CD4-positive, alpha-beta T cell (primary cell): Measurements from ENCODE around the gene ZC3HAV1L. TPM values are rescaled to one million over a fixed set of nuclear protein-coding genes. Genes with fewer than 3 reads are reported as not detected.

Source experiments
- ATAC-seq: fragments of 200-7000 bp; cut with Tn5 transposase; one replicate; pipeline ENCODE4 v1.10.0; 2022; ENCODE audit warnings: mild to moderate bottlenecking; ENCODE audit not compliant: poor library complexity
- CTCF ChIA-PET: fragments of 350-600 bp; sonication (Branson Sonifier 250); formaldehyde crosslinking; loops from one replicate; lab custom pipeline; 2021; ENCODE audit warnings: antibody characterized with exemption, inconsistent platforms; lab: Charles Lee
- POLR2A ChIA-PET: fragments of 350-600 bp; sonication (Branson Sonifier 250); formaldehyde crosslinking; loops from one replicate; lab custom pipeline; 2021; ENCODE audit warnings: antibody characterized with exemption, inconsistent platforms; lab: Charles Lee
- DNase-seq, 14 experiments: peaks; one replicate each; pipeline ENCODE4 v3.0.0-alpha.2; 2013 to 2020; ENCODE audit warnings: mixed read lengths in 2 of 14
- H3K27ac ChIP-seq, 2 donors: one replicate each; pipeline versions ENCODE4 v1.5.1 to v1.7.0; 2013; ENCODE audit warnings: low read length in 2 of 2, low read depth in 1 of 2, mild to moderate bottlenecking in 1 of 2
- H3K27me3 ChIP-seq, 2 experiments: 1 replicate in 1 of 2; 2 replicates in 1 of 2; pipeline versions ENCODE4 v1.6.1 to v1.7.0; 2013; ENCODE audit warnings: low read length in 2 of 2, control low read depth in 1 of 2, mild to moderate bottlenecking in 1 of 2, moderate library complexity in 1 of 2; ENCODE audit not compliant: insufficient read depth in 2 of 2, control insufficient read depth in 1 of 2
- H3K36me3 ChIP-seq: one replicate; pipeline ENCODE4 v1.6.1; 2013; ENCODE audit warnings: low read length, control low read depth; ENCODE audit not compliant: insufficient read depth
- H3K4me1 ChIP-seq: one replicate; pipeline ENCODE4 v1.6.1; 2013; ENCODE audit warnings: low read length, control low read depth; ENCODE audit not compliant: insufficient read depth
- H3K4me3 ChIP-seq: one replicate; pipeline ENCODE4 v1.5.1; 2013; ENCODE audit warnings: mild to moderate bottlenecking, low read length, moderate library complexity
- H3K9me3 ChIP-seq, 2 experiments: 1 replicate in 1 of 2; 2 replicates in 1 of 2; pipeline versions ENCODE4 v1.6.1 to v1.7.0; 2013; ENCODE audit warnings: low read length in 2 of 2, mild to moderate bottlenecking in 2 of 2, control low read depth in 1 of 2, moderate library complexity in 1 of 2; ENCODE audit not compliant: control insufficient read depth in 1 of 2, insufficient read depth in 1 of 2
- H3K27ac Mint-ChIP-seq: one replicate; pipeline ENCODE4 v1.8.0; 2020; ENCODE audit warnings: mixed read lengths
- H3K27me3 Mint-ChIP-seq: one replicate; pipeline ENCODE4 v1.8.0; 2021; ENCODE audit warnings: mixed read lengths
- H3K36me3 Mint-ChIP-seq: one replicate; pipeline ENCODE4 v1.8.0; 2021; ENCODE audit warnings: low read depth, mixed read lengths
- H3K4me1 Mint-ChIP-seq: one replicate; pipeline ENCODE4 v1.8.0; 2021; ENCODE audit warnings: low read depth, mixed read lengths
- H3K4me3 Mint-ChIP-seq: one replicate; pipeline ENCODE4 v1.8.0; 2020; ENCODE audit warnings: mild to moderate bottlenecking, mixed read lengths
- H3K9me3 Mint-ChIP-seq: one replicate; pipeline ENCODE4 v1.8.0; 2020; ENCODE audit warnings: mixed read lengths
- CTCF ChIP-seq: fragments of 200-600 bp; IDR thresholded peaks from one replicate; pipeline ENCODE4 v1.8.0; 2022; ENCODE audit warnings: antibody characterized with exemption, mild to moderate bottlenecking
- intact Hi-C, 2 experiments: fragments of 100-400 bp; cut with DNase I in 1 of 2; cut with micrococcal nuclease in 1 of 2; formaldehyde crosslinking; loops; one replicate each; pipeline versions ENCODE4 v1.15.1 to v1.9.0; 2023 to 2025; cut with DNase I, micrococcal nuclease
- total RNA-seq, 174 experiments: library from RNA in 2 of 174; stranded (reverse) in 2 of 174; gene quantifications; one replicate each; pipeline ENCODE4 v1.2.3 and lab custom pipeline; 2021 to 2026

Gene ZC3HAV1L
- total RNA-seq, 2 experiments from 2014 or later = 0.44 to 0.50 TPM

GRCh38 chr7:139075031-139075652 is 39.3 kb upstream of the ZC3HAV1L start:
- intact Hi-C loops = loop anchor here (1.0 to 5.0 kb wide), 7 partner anchors 20 to 189 kb away; partner anchors contain the start of gene ZC3HAV1 (in 1 of the 2)
- peak overlapping the region; percentile 84 for H3K27ac Mint-ChIP-seq
- peak; percentile 80 for TF ChIP-seq CTCF
- Histone ChIP-seq H3K4me3 (no peak overlapping the region), H3K27ac (peak overlapping the region; percentile 23 to 56), H3K27me3 (no peaks in the 10 kb centered on the region), H3K9me3 (no peaks in the 10 kb centered on the region), H3K36me3 (peaks cover 95% of the 10 kb centered on the region), H3K4me1 (peaks cover 61% of the 10 kb centered on the region)
- H3K27me3 Mint-ChIP-seq = no peaks in the 10 kb centered on the region
- H3K4me3 Mint-ChIP-seq = peak overlapping the region; percentile 76
- H3K4me1 Mint-ChIP-seq = peaks cover 64% of the 10 kb centered on the region
- no peaks in the 10 kb centered on the region for H3K9me3 Mint-ChIP-seq
- POLR2A ChIA-PET = interaction anchor here (0.6 to 2.1 kb wide), 22 partner anchors 10 to 188 kb away, joined by 3 to 34 read pairs (median 5); a partner anchor contains a TSS
- peak; percentile 43 to 91 (median 57) for DNase-seq
- peak; percentile 78 for ATAC-seq
- CTCF ChIA-PET = interaction anchor here (0.7 to 4.0 kb wide), 35 partner anchors 9 to 359 kb away, joined by 3 to 38 read pairs (median 5); a partner anchor contains a TSS
- H3K36me3 Mint-ChIP-seq = peaks cover 95% of the 10 kb centered on the region

GRCh38 chr7:139072796-139073195 is 37.0 kb upstream of the ZC3HAV1L start:
- Histone ChIP-seq H3K27me3 (no peaks in the 10 kb centered on the region), H3K36me3 (peaks cover 95% of the 10 kb centered on the region), H3K4me3 (no peak overlapping the region), H3K4me1 (peaks cover 60% of the 10 kb centered on the region), H3K9me3 (no peaks in the 10 kb centered on the region), H3K27ac (peak overlapping the region; percentile 46 to 52)
- H3K9me3 Mint-ChIP-seq = no peaks in the 10 kb centered on the region
- POLR2A ChIA-PET = interaction anchor here (0.8 to 1.7 kb wide), 4 partner anchors 22 to 187 kb away, joined by 3 to 10 read pairs (median 4); no protein-coding TSS in a partner anchor
- CTCF ChIA-PET = interaction anchor here (0.8 to 4.0 kb wide), 3 partner anchors 22 to 186 kb away, joined by 3 to 38 read pairs (median 4); no protein-coding TSS in a partner anchor
- H3K27ac Mint-ChIP-seq = peak overlapping the region; percentile 90
- DNase-seq (no peak), ATAC-seq (no peak)
- TF ChIP-seq CTCF = no peak
- no peaks in the 10 kb centered on the region for H3K27me3 Mint-ChIP-seq
- peak overlapping the region; percentile 78 for H3K4me3 Mint-ChIP-seq
- H3K36me3 Mint-ChIP-seq = peaks cover 95% of the 10 kb centered on the region
- intact Hi-C loops = no loop called here
- peaks cover 62% of the 10 kb centered on the region for H3K4me1 Mint-ChIP-seq

GRCh38 chr7:139071680-139072079 is 35.8 kb upstream of the ZC3HAV1L start:
- Histone ChIP-seq H3K4me3 (no peak overlapping the region), H3K9me3 (no peaks in the 10 kb centered on the region), H3K27ac (peak overlapping the region in 1 of 2 donors; percentile 52), H3K36me3 (peaks cover 96% of the 10 kb centered on the region), H3K27me3 (no peaks in the 10 kb centered on the region), H3K4me1 (peaks cover 56% of the 10 kb centered on the region)
- no peaks in the 10 kb centered on the region for H3K9me3 Mint-ChIP-seq
- H3K4me1 Mint-ChIP-seq = peaks cover 72% of the 10 kb centered on the region
- DNase-seq = peak in 1 of 14 experiments; percentile 44
- no peaks in the 10 kb centered on the region for H3K27me3 Mint-ChIP-seq
- H3K27ac Mint-ChIP-seq = peak overlapping the region; percentile 90
- intact Hi-C loops = no loop called here
- peaks cover 95% of the 10 kb centered on the region for H3K36me3 Mint-ChIP-seq
- peak; percentile 22 for ATAC-seq
- ChIA-PET CTCF (interaction anchor here (1.7 kb wide), 1 partner anchor 26 kb away, joined by 3 read pairs; no protein-coding TSS in a partner anchor), POLR2A (interaction anchor here (0.6 to 1.2 kb wide), 4 partner anchors 18 to 149 kb away, joined by 3 to 4 read pairs (median 4); no protein-coding TSS in a partner anchor)
- peak overlapping the region; percentile 63 for H3K4me3 Mint-ChIP-seq
- TF ChIP-seq CTCF = no peak
